ENCODE data around the gene POLR1C.
"Not testable (repeated sequence)": the region's sequence is repeated elsewhere in the genome, so short reads cannot be mapped to it uniquely, and the experiment has no call there.

The POLR1C gene

GRCh38 chr6:43508481-43509141 is 8.3 kb upstream of the POLR1C start:
- DNase-seq (ENCODE audit: extremely low spot score, insufficient read length, low read depth): no peak
- FAIRE-seq: no peak

GRCh38 chr6:43509142-43509983 is 7.5 kb upstream of the POLR1C start:
- DNase-seq (ENCODE audit: extremely low spot score, insufficient read length, low read depth): no peak

GRCh38 chr6:43509984-43510826 is 6.7 kb upstream of the POLR1C start, which contains the start of gene LRRC73:
Gene LRRC73 (minus strand): TSS chr6:43510346. CDS start chr6:43509785, 561 bp downstream.
- FAIRE-seq: peak; percentile 79

More at GRCh38 chr6:43509142-43509983, 7.5 kb upstream of the POLR1C start:
- no peak for FAIRE-seq

GRCh38 chr6:43510827-43511163 is 6.1 kb upstream of the POLR1C start:
- FAIRE-seq: no peak
- no peak for DNase-seq (ENCODE audit: extremely low spot score, insufficient read length, low read depth)

More at GRCh38 chr6:43509984-43510826, 6.7 kb upstream of the POLR1C start, which contains the start of gene LRRC73:
- DNase-seq (ENCODE audit: extremely low spot score, insufficient read length, low read depth): peak; percentile 48

- FAIRE-seq (no peak), DNase-seq (ENCODE audit: extremely low spot score, insufficient read length, low read depth) (no peak)
Observed at GRCh38 chr6:43511824-43512415, 5.0 kb upstream of the POLR1C start.

GRCh38 chr6:43515808-43516207 is 1.1 kb upstream of the POLR1C start:
- DNase-seq (ENCODE audit: extremely low spot score, insufficient read length, low read depth): no peak
- FAIRE-seq: no peak

- DNase-seq (ENCODE audit: extremely low spot score, insufficient read length, low read depth) (no peak), FAIRE-seq (no peak)
Observed at GRCh38 chr6:43516367-43516696, 557 bp upstream of the POLR1C start.

GRCh38 chr6:43517505-43518357 is 842 bp downstream of the POLR1C start:
- DNase-seq (ENCODE audit: extremely low spot score, insufficient read length, low read depth): no peak

GRCh38 chr6:43520097-43520496 is 3.2 kb downstream of the POLR1C start:
- FAIRE-seq (no peak), DNase-seq (ENCODE audit: extremely low spot score, insufficient read length, low read depth) (no peak)

More at GRCh38 chr6:43517505-43518357, 842 bp downstream of the POLR1C start:
- FAIRE-seq: no peak

GRCh38 chr6:43521836-43522235 is 4.9 kb downstream of the POLR1C start:
- DNase-seq (ENCODE audit: extremely low spot score, insufficient read length, low read depth): no peak
- FAIRE-seq: no peak

- DNase-seq (ENCODE audit: extremely low spot score, insufficient read length, low read depth) (no peak), FAIRE-seq (no peak)
Observed at GRCh38 chr6:43522547-43523261, 5.8 kb downstream of the POLR1C start.

- FAIRE-seq: no peak
- no peak for DNase-seq (ENCODE audit: extremely low spot score, insufficient read length, low read depth)
Observed at GRCh38 chr6:43523284-43523683, 6.4 kb downstream of the POLR1C start.

- DNase-seq (ENCODE audit: extremely low spot score, insufficient read length, low read depth) (no peak), FAIRE-seq (no peak)
Observed at GRCh38 chr6:43524483-43524961, 7.6 kb downstream of the POLR1C start.

GRCh38 chr6:43532201-43532600 is 15.3 kb downstream of the POLR1C start:
- FAIRE-seq (no peak), DNase-seq (ENCODE audit: extremely low spot score, insufficient read length, low read depth) (no peak)

- DNase-seq (ENCODE audit: extremely low spot score, insufficient read length, low read depth); FAIRE-seq: not testable (repeated sequence)
Observed at GRCh38 chr6:43538986-43539385, 22.1 kb downstream of the POLR1C start.

- FAIRE-seq; DNase-seq (ENCODE audit: extremely low spot score, insufficient read length, low read depth): not testable (repeated sequence)
Observed at GRCh38 chr6:43539409-43539808, 22.5 kb downstream of the POLR1C start.

GRCh38 chr6:43540507-43540906 is 23.6 kb downstream of the POLR1C start:
- DNase-seq (ENCODE audit: extremely low spot score, insufficient read length, low read depth) (no peak), FAIRE-seq (no peak)

GRCh38 chr6:43541774-43542471 is 25.0 kb downstream of the POLR1C start:
- DNase-seq (ENCODE audit: extremely low spot score, insufficient read length, low read depth): peak; percentile 32
- FAIRE-seq: peak; percentile 81

All from GM18507 (cell line).